H1 (cell line): ENCODE results near the gene LRRC25. TPM values are rescaled to one million over a fixed set of nuclear protein-coding genes. Genes with fewer than 3 reads are reported as not detected.

Source experiments
- CTCF ChIA-PET: fragments of 300-600 bp; sonication (Branson Sonifier 250); formaldehyde crosslinking; loops from one replicate; lab custom pipeline; 2021; ENCODE audit not compliant: partially characterized antibody; lab: Charles Lee
- POLR2A ChIA-PET: fragments of 300-600 bp; sonication (Branson Sonifier 250); formaldehyde crosslinking; loops from one replicate; lab custom pipeline; 2021; ENCODE audit warnings: inconsistent platforms; ENCODE audit not compliant: partially characterized antibody; lab: Charles Lee
- DNase-seq, 2 experiments: peaks; one replicate each; pipeline versions ENCODE4 v3.0.0 to v3.0.0-alpha.2; 2010 to 2022; ENCODE audit warnings: low spot score in 2 of 2, low read depth in 1 of 2, mixed read lengths in 1 of 2
- FAIRE-seq: peaks from 2 replicates; lab custom pipeline; 2011; peaks lifted over from hg19 to GRCh38; lab: Jason Lieb, UNC
- H2AFZ ChIP-seq: 2 replicates; pipeline ENCODE4 v1.8.1; 2012; ENCODE audit warnings: low read length, inconsistent platforms
- H2AK5ac ChIP-seq: 2 replicates; pipeline ENCODE4 v1.6.1; 2013; ENCODE audit warnings: low read depth, low read length
- H2BK120ac ChIP-seq: replicated peaks from 2 replicates; pipeline ENCODE3; 2013; ENCODE audit warnings: low read depth, low read length, inconsistent platforms
- H2BK12ac ChIP-seq: 2 replicates; pipeline ENCODE4 v1.6.1; 2013; ENCODE audit warnings: low read depth, low read length
- H2BK15ac ChIP-seq: 2 replicates; pipeline ENCODE4 v1.6.1; 2013; ENCODE audit warnings: low read length
- H2BK20ac ChIP-seq: 2 replicates; pipeline ENCODE4 v1.6.1; 2013; ENCODE audit warnings: low read length
- H2BK5ac ChIP-seq: 2 replicates; pipeline ENCODE4 v1.6.1; 2013; ENCODE audit warnings: low read depth, low read length
- H3K14ac ChIP-seq: 2 replicates; pipeline ENCODE4 v1.6.1; 2013; ENCODE audit warnings: inconsistent platforms; ENCODE audit not compliant: insufficient read length
- H3K18ac ChIP-seq: 2 replicates; pipeline ENCODE4 v1.6.1; 2013; ENCODE audit warnings: low read length; ENCODE audit errors: extremely low read depth
- H3K23ac ChIP-seq: 2 replicates; pipeline ENCODE4 v1.6.1; 2013; ENCODE audit warnings: inconsistent platforms; ENCODE audit not compliant: insufficient read length
- H3K23me2 ChIP-seq: 2 replicates; pipeline ENCODE4 v1.6.1; 2013; ENCODE audit warnings: low read depth, low read length
- H3K27ac ChIP-seq: 2 replicates; pipeline ENCODE4 v1.6.1; 2011; ENCODE audit warnings: low read depth, low read length, inconsistent platforms
- H3K27me3 ChIP-seq, 4 experiments: replicated peaks in 1 of 4; 1 replicate in 1 of 4; 2 replicates in 3 of 4; pipeline versions ENCODE4 v1.6.1 to v1.8.1; 2011 to 2013; ENCODE audit warnings: low read length in 3 of 4, mild to moderate bottlenecking in 3 of 4, inconsistent platforms in 2 of 4, mixed read lengths in 2 of 4, moderate library complexity in 1 of 4; ENCODE audit not compliant: control insufficient read depth in 3 of 4, insufficient read depth in 3 of 4; ENCODE audit errors: extremely low read depth in 1 of 4
- H3K36me3 ChIP-seq, 4 experiments: 2 replicates each; pipeline versions ENCODE4 v1.6.1 to v1.8.1; 2011 to 2013; ENCODE audit warnings: mild to moderate bottlenecking in 4 of 4, low read length in 3 of 4, moderate library complexity in 2 of 4, control low read depth in 1 of 4, inconsistent platforms in 1 of 4; ENCODE audit not compliant: insufficient read depth in 4 of 4, control insufficient read depth in 2 of 4
- H3K4ac ChIP-seq: replicated peaks from 2 replicates; pipeline ENCODE3; 2013; ENCODE audit warnings: low read length, low read depth, mixed read lengths, inconsistent platforms; ENCODE audit not compliant: insufficient read length
- H3K4me1 ChIP-seq, 4 experiments: replicated peaks in 1 of 4; 1 replicate in 1 of 4; 2 replicates in 3 of 4; pipeline versions ENCODE4 v1.6.1 to v1.8.1; 2011 to 2013; ENCODE audit warnings: low read length in 3 of 4, inconsistent platforms in 2 of 4, mixed read lengths in 1 of 4; ENCODE audit not compliant: insufficient read depth in 4 of 4, control insufficient read depth in 3 of 4
- H3K4me2 ChIP-seq, 2 experiments: 2 replicates each; pipeline versions ENCODE4 v1.6.1 to v1.8.1; 2011 to 2013; ENCODE audit warnings: low read depth in 2 of 2, low read length in 2 of 2, control low read depth in 1 of 2, inconsistent platforms in 1 of 2, mild to moderate bottlenecking in 1 of 2; ENCODE audit not compliant: insufficient read depth in 1 of 2
- H3K4me3 ChIP-seq, 4 experiments: fragments of 200-600, 300-600 bp in 1 of 4; sonication (generic), shearing (Covaris generic), sonication (Bioruptor Twin) in 1 of 4; 2 replicates each; pipeline versions ENCODE4 v1.5.1 to v1.8.1; 2011 to 2016; ENCODE audit warnings: low read length in 4 of 4, low read depth in 3 of 4, control low read depth in 2 of 4, inconsistent platforms in 2 of 4, mild to moderate bottlenecking in 2 of 4, mixed read lengths in 1 of 4, moderate library complexity in 1 of 4; ENCODE audit not compliant: insufficient read depth in 2 of 4; ENCODE audit errors: extremely low read depth in 1 of 4
- H3K56ac ChIP-seq: replicated peaks from 2 replicates; pipeline ENCODE3; 2013; ENCODE audit warnings: low read depth, mild to moderate bottlenecking, mixed read lengths, low read length, inconsistent platforms; ENCODE audit not compliant: insufficient read length
- H3K79me1 ChIP-seq: 2 replicates; pipeline ENCODE4 v1.6.1; 2013; ENCODE audit warnings: low read depth, low read length, control low read depth
- H3K79me2 ChIP-seq, 2 experiments: 2 replicates each; pipeline versions ENCODE4 v1.6.1 to v1.8.1; 2012 to 2013; ENCODE audit warnings: low read length in 2 of 2, mild to moderate bottlenecking in 2 of 2, inconsistent platforms in 1 of 2; ENCODE audit not compliant: insufficient read depth in 2 of 2, control insufficient read depth in 1 of 2
- H3K9ac ChIP-seq, 4 experiments: replicated peaks in 1 of 4; 1 replicate in 1 of 4; 2 replicates in 3 of 4; pipeline versions ENCODE4 v1.6.1 to v1.8.1; 2011 to 2013; ENCODE audit warnings: low read depth in 3 of 4, low read length in 3 of 4, control low read depth in 2 of 4, mild to moderate bottlenecking in 2 of 4, moderate library complexity in 2 of 4, inconsistent platforms in 1 of 4; ENCODE audit errors: extremely low read depth in 1 of 4
- H3K9me3 ChIP-seq, 2 experiments: 2 replicates each; pipeline versions ENCODE4 v1.6.1 to v1.8.1; 2012 to 2013; ENCODE audit warnings: mild to moderate bottlenecking in 2 of 2, moderate library complexity in 2 of 2, control low read depth in 1 of 2, inconsistent platforms in 1 of 2, low read depth in 1 of 2, low read length in 1 of 2, mixed read lengths in 1 of 2; ENCODE audit not compliant: insufficient read depth in 2 of 2
- H4K20me1 ChIP-seq, 2 experiments: replicated peaks in 1 of 2; 2 replicates each; pipeline versions ENCODE3 to v1.8.1; 2011 to 2013; ENCODE audit warnings: inconsistent platforms in 2 of 2, low read length in 2 of 2, mild to moderate bottlenecking in 1 of 2; ENCODE audit not compliant: insufficient read depth in 2 of 2, control insufficient read depth in 1 of 2
- H4K5ac ChIP-seq: 2 replicates; pipeline ENCODE4 v1.6.1; 2013; ENCODE audit warnings: low read length, low read depth, mixed read lengths, inconsistent platforms; ENCODE audit not compliant: insufficient read length
- H4K8ac ChIP-seq: 2 replicates; pipeline ENCODE4 v1.8.0; 2013; ENCODE audit warnings: mild to moderate bottlenecking, moderate library complexity, low read length, inconsistent platforms; ENCODE audit not compliant: insufficient read depth; ENCODE audit errors: extremely low read depth
- H4K91ac ChIP-seq: replicated peaks from 2 replicates; pipeline ENCODE3; 2013; ENCODE audit warnings: low read length, mixed read lengths, inconsistent platforms; ENCODE audit not compliant: insufficient read length
- ASH2L ChIP-seq: fragments of 200-600, 300-600 bp; sonication (generic); IDR thresholded peaks from one replicate; pipeline ENCODE4 v1.7.1; 2017; ENCODE audit warnings: low read length
- BACH1 ChIP-seq: IDR thresholded peaks from 2 replicates; pipeline ENCODE4 v1.6.1; 2012; ENCODE audit warnings: low read length, improper control_type of control experiment
- BRCA1 ChIP-seq: IDR thresholded peaks from 2 replicates; pipeline ENCODE4 v1.6.1; 2012; ENCODE audit warnings: low read depth, low read length, improper control_type of control experiment
- GTF2F1 ChIP-seq: IDR thresholded peaks from 2 replicates; pipeline ENCODE4 v1.6.1; 2012; ENCODE audit warnings: low read depth, low read length, improper control_type of control experiment, borderline replicate concordance
- KDM4A ChIP-seq: IDR thresholded peaks from one replicate; pipeline ENCODE4 v1.7.1; 2012; ENCODE audit warnings: low read depth, mild to moderate bottlenecking, moderate library complexity, low read length, inconsistent platforms; ENCODE audit not compliant: severe bottlenecking
- MAFK ChIP-seq: IDR thresholded peaks from 2 replicates; pipeline ENCODE4 v1.6.1; 2012; ENCODE audit warnings: low read depth, mild to moderate bottlenecking, improper control_type of control experiment, low read length
- PHF8 ChIP-seq: fragments of 200-600 bp; sonication (generic); conservative IDR thresholded peaks from 2 replicates; pipeline ENCODE4 v1.7.1; 2012; ENCODE audit warnings: low read depth, mild to moderate bottlenecking, inconsistent platforms, low read length, moderate library complexity
- POU5F1 ChIP-seq: IDR thresholded peaks from 2 replicates; pipeline ENCODE4 v1.6.1; 2011; ENCODE audit warnings: low read depth, mild to moderate bottlenecking, low read length, moderate library complexity
- RBBP5 ChIP-seq: IDR thresholded peaks from 2 replicates; pipeline ENCODE4 v1.7.1; 2012; ENCODE audit warnings: low read depth, mild to moderate bottlenecking, inconsistent platforms, low read length, moderate library complexity, borderline replicate concordance
- TCF12 ChIP-seq: IDR thresholded peaks from 2 replicates; pipeline ENCODE4 v1.6.1; 2011; ENCODE audit warnings: low read depth, mild to moderate bottlenecking, low read length
- ZNF274 ChIP-seq: IDR thresholded peaks from 2 replicates; pipeline ENCODE4 v1.7.0; 2012; ENCODE audit warnings: low read length, borderline replicate concordance; ENCODE audit errors: extremely low read depth
- WGBS, 2 experiments: shearing (Covaris generic) in 1 of 2; methylation state at CpG; one replicate each; pipeline versions ENCODE4 v1.1.6 to v1.1.7; 2013 to 2015; ENCODE audit warnings: low lambda C conversion rate in 2 of 2, mixed read lengths in 2 of 2, inconsistent platforms in 1 of 2, low coverage in 1 of 2, missing lambda C conversion rate in 1 of 2; ENCODE audit not compliant: insufficient replicate concordance in 2 of 2, insufficient coverage in 1 of 2, insufficient read length in 1 of 2; ENCODE audit errors: extremely low coverage in 1 of 2, missing lambda C conversion rate in 1 of 2; 5-methylcytosine and 5-hydroxymethylcytosine counted together
- polyA plus RNA-seq, 7 experiments: library from polyadenylated mRNA; depleted of rRNA in 3 of 7; stranded (reverse) in 5 of 7; unstranded in 2 of 7; fragments of >200 nt in 5 of 7; fragments of 200-250 nt in 2 of 7; gene quantifications; 1 replicate in 5 of 7; 2 replicates in 1 of 7; 4 replicates in 1 of 7; pipeline versions ENCODE4 v1.2.1 to v1.2.3, GENCODE V29; 2011 to 2013; ENCODE audit warnings: missing spikeins in 2 of 7, mixed read lengths in 2 of 7
- total RNA-seq: library from RNA; stranded (reverse); fragmentation: NEBNext Ultra II Directional; extraction: Animal tissue kit (Norgen Biotek cat#: 25700); gene quantifications from 2 replicates; pipeline ENCODE4 v1.2.1, GENCODE V29; 2021
- TF ChIP-seq, protein P1 (sequence below), 3 experiments: IDR thresholded peaks; 1 replicate in 2 of 3; 2 replicates in 1 of 3; pipeline versions ENCODE4 v1.5.1 to v1.6.1; 2011; ENCODE audit warnings: low read length in 3 of 3, mild to moderate bottlenecking in 3 of 3, inconsistent platforms in 2 of 3, low read depth in 1 of 3, moderate library complexity in 1 of 3; ENCODE audit not compliant: insufficient read depth in 1 of 3; ENCODE audit errors: control extremely low read depth in 1 of 3

The LRRC25 gene
- total and polyA plus RNA-seq, 2 of the 8 experiments (the other 6 are each of a cell fraction or from before 2014, with no cell fraction given), result 0.20 to 0.41 TPM

GRCh38 chr19:18393836-18394235 lies 3.6 kb downstream of the LRRC25 start:
- H2BK120ac ChIP-seq, result no peak overlapping the region
- no peak overlapping the region for H2AFZ ChIP-seq
- H3K9ac ChIP-seq, result no peak overlapping the region
- ChIA-PET CTCF (interaction anchor here (0.8 to 10.4 kb wide), 6 partner anchors 20 to 116 kb away, joined by 3 to 177 read pairs (median 3); partner anchors contain the start of gene SSBP4), POLR2A (interaction anchor here (2.0 kb wide), 1 partner anchor 21 kb away, joined by 4 read pairs; no protein-coding TSS in a partner anchor)
- no peak overlapping the region for H3K27ac ChIP-seq
- H3K4ac ChIP-seq, result no peak overlapping the region
- H3K23me2 ChIP-seq, result no peaks in the 10 kb centered on the region
- no peaks in the 10 kb centered on the region for H3K79me1 ChIP-seq
- no peak overlapping the region for H4K91ac ChIP-seq
- DNase-seq, result no peak
- H3K18ac ChIP-seq, result no peak overlapping the region
- 95% methylated on average over 7 of the region's 7 CpGs; no CpG with 5 or more reads in 1 of the 2 experiments for WGBS, 2 experiments
- no peak for FAIRE-seq
- H4K20me1 ChIP-seq, result no peaks in the 10 kb centered on the region
- H4K8ac ChIP-seq, result no peak overlapping the region
- no peak overlapping the region for H4K5ac ChIP-seq
- no peaks in the 10 kb centered on the region for H3K79me2 ChIP-seq
- peaks cover 0 to 9% (median 7%) of the 10 kb centered on the region in 4 experiments; a peak in 6 of 7 replicates for H3K27me3 ChIP-seq
- no peak overlapping the region for H3K23ac ChIP-seq
- no peak overlapping the region for H2AK5ac ChIP-seq
- no peaks in the 10 kb centered on the region for H3K36me3 ChIP-seq
- no peak overlapping the region for H3K56ac ChIP-seq
- H2BK12ac ChIP-seq, result no peak overlapping the region
- H3K4me2 ChIP-seq, result no peak overlapping the region
- no peaks in the 10 kb centered on the region for H3K9me3 ChIP-seq
- no peak overlapping the region for H3K14ac ChIP-seq
- H2BK20ac ChIP-seq, result 0 out of 2 replicates have a peak overlapping the region, but pooled peaks have one; percentile 4
- H3K4me1 ChIP-seq, result peaks cover 0 to 12% (median 4%) of the 10 kb centered on the region in 4 experiments; a peak in 5 of 7 replicates
- no peak overlapping the region for H2BK15ac ChIP-seq
- H2BK5ac ChIP-seq, result no peak overlapping the region
- no peak overlapping the region for H3K4me3 ChIP-seq
- no peak for TF ChIP-seq ASH2L
- no peak for TF ChIP-seq TCF12
- TF ChIP-seq GTF2F1, result no peak
- TF ChIP-seq POU5F1, result no peak
- no peak for TF ChIP-seq RBBP5
- TF ChIP-seq BRCA1, result no peak
- no peak for TF ChIP-seq BACH1
- TF ChIP-seq, protein P1, sequence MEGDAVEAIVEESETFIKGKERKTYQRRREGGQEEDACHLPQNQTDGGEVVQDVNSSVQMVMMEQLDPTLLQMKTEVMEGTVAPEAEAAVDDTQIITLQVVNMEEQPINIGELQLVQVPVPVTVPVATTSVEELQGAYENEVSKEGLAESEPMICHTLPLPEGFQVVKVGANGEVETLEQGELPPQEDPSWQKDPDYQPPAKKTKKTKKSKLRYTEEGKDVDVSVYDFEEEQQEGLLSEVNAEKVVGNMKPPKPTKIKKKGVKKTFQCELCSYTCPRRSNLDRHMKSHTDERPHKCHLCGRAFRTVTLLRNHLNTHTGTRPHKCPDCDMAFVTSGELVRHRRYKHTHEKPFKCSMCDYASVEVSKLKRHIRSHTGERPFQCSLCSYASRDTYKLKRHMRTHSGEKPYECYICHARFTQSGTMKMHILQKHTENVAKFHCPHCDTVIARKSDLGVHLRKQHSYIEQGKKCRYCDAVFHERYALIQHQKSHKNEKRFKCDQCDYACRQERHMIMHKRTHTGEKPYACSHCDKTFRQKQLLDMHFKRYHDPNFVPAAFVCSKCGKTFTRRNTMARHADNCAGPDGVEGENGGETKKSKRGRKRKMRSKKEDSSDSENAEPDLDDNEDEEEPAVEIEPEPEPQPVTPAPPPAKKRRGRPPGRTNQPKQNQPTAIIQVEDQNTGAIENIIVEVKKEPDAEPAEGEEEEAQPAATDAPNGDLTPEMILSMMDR (IDR thresholded peaks at IDR 0.05; ENCODE audit: control extremely low read depth in 1 of 3, insufficient read depth in 1 of 3, low read depth in 1 of 3, low read length in 3 of 3), result no peak
- no peak for TF ChIP-seq PHF8
- no peak for TF ChIP-seq MAFK
- TF ChIP-seq ZNF274, result no peak
- TF ChIP-seq KDM4A, result no peak
